Astrocyte of the spinal cord (primary cell): ENCODE measurements around the gene NAT8.
A peak's percentile ranks its signal among the peaks of the same experiment; 100 is the strongest.
"Not testable (repeated sequence)": the region's sequence is repeated elsewhere in the genome, so short reads cannot be mapped to it uniquely, and the experiment has no call there.

Source experiments
- DNase-seq: peaks from one replicate; pipeline ENCODE4 v3.0.0; 2011; ENCODE audit warnings: low read depth, low spot score
- H3K4me3 ChIP-seq: 2 replicates; pipeline ENCODE4 v1.5.1; 2011; ENCODE audit warnings: low read depth, mild to moderate bottlenecking, low read length, moderate library complexity
- CTCF ChIP-seq: IDR thresholded peaks from 2 replicates; pipeline ENCODE4 v1.5.1; 2012; ENCODE audit warnings: low read depth, mild to moderate bottlenecking, low read length, inconsistent platforms
- in situ Hi-C: cut with HindIII; loops from 2 replicates; pipeline ENCODE4 v1.10.0; 2017; ENCODE audit warnings: low sequenced_read_pairs

Gene NAT8

GRCh38 chr2:73614997-73615396, 27.2 kb downstream of the NAT8 start:
- in situ Hi-C loops = no loop called here
- no peak for DNase-seq
- no peak for TF ChIP-seq CTCF
- H3K4me3 ChIP-seq = no peak overlapping the region

GRCh38 chr2:73614105-73614504, 28.1 kb downstream of the NAT8 start:
- in situ Hi-C loops = no loop called here
- no peak overlapping the region for H3K4me3 ChIP-seq
- no peak for DNase-seq
- no peak for TF ChIP-seq CTCF

- no peak overlapping the region for H3K4me3 ChIP-seq
- in situ Hi-C loops = no loop called here
- DNase-seq = no peak
- TF ChIP-seq CTCF = no peak
Observed at GRCh38 chr2:73611867-73612266, 30.4 kb downstream of the NAT8 start.

GRCh38 chr2:73611193-73611592, 31.0 kb downstream of the NAT8 start:
- no peak overlapping the region for H3K4me3 ChIP-seq
- in situ Hi-C loops = no loop called here
- TF ChIP-seq CTCF = no peak
- DNase-seq = no peak

GRCh38 chr2:73610111-73610510, 32.1 kb downstream of the NAT8 start:
- in situ Hi-C loops = no loop called here
- DNase-seq = no peak
- H3K4me3 ChIP-seq = no peak overlapping the region
- no peak for TF ChIP-seq CTCF

- H3K4me3 ChIP-seq, DNase-seq, in situ Hi-C loops: not testable (repeated sequence)
Observed at GRCh38 chr2:73604589-73604988, 37.6 kb downstream of the NAT8 start.

GRCh38 chr2:73603099-73603588, 39.1 kb downstream of the NAT8 start:
- in situ Hi-C loops, H3K4me3 ChIP-seq: not testable (repeated sequence)
- peak; percentile 55 for DNase-seq

- no peak overlapping the region for H3K4me3 ChIP-seq
- TF ChIP-seq CTCF = no peak
- in situ Hi-C loops = no loop called here
- DNase-seq = no peak
Observed at GRCh38 chr2:73601780-73602179, 40.4 kb downstream of the NAT8 start.
